Tibial artery (tissue), 4 donors: ENCODE measurements around the gene C6orf15.

Experiments used
- DNase-seq, 2 donors: peaks; one replicate each; pipeline ENCODE4 v3.0.0-alpha.2; 2019
- H3K27ac ChIP-seq, 2 donors: fragments of 200-600 bp; sonication (generic) in 1 of 2; 1 replicate in 1 of 2; 2 replicates in 1 of 2; pipeline ENCODE4 v1.5.1; 2018 to 2019; ENCODE audit warnings: mild to moderate bottlenecking in 1 of 2
- H3K27me3 ChIP-seq, 2 donors: fragments of 200-600 bp; sonication (generic) in 1 of 2; one replicate each; pipeline versions ENCODE4 v1.5.1 to v1.6.0; 2016 to 2019
- H3K36me3 ChIP-seq, 3 donors: fragments of 200-600 bp; sonication (generic) in 2 of 3; one replicate each; pipeline ENCODE4 v1.5.1; 2016 to 2019; ENCODE audit warnings: mild to moderate bottlenecking in 2 of 3
- H3K4me1 ChIP-seq, 4 donors: fragments of 200-600 bp; sonication (generic) in 2 of 4; 1 replicate in 3 of 4; 2 replicates in 1 of 4; pipeline ENCODE4 v1.5.1; 2016 to 2019
- H3K4me3 ChIP-seq, 2 donors: fragments of 200-600 bp; sonication (generic) in 1 of 2; 1 replicate in 1 of 2; 2 replicates in 1 of 2; pipeline ENCODE4 v1.5.1; 2018 to 2019; ENCODE audit warnings: mild to moderate bottlenecking in 2 of 2
- H3K9me3 ChIP-seq, 3 donors: fragments of 200-600 bp; sonication (generic) in 1 of 3; one replicate each; pipeline ENCODE4 v1.5.1; 2016 to 2019
- intact Hi-C: fragments of 100-400 bp; cut with DNase I; formaldehyde crosslinking; loops from one replicate; pipeline ENCODE4 v1.15.0; 2023; ENCODE audit warnings: low total_unique reads
- TF ChIP-seq, protein P1 (sequence below), 2 experiments: fragments of 200-600 bp in 1 of 2; fragments of 450-650 bp in 1 of 2; IDR thresholded peaks; one replicate each; pipeline ENCODE4 v1.5.1; 2017 to 2019; ENCODE audit warnings: antibody characterized with exemption in 2 of 2, mild to moderate bottlenecking in 1 of 2, moderate library complexity in 1 of 2

Gene C6orf15

DNA sequence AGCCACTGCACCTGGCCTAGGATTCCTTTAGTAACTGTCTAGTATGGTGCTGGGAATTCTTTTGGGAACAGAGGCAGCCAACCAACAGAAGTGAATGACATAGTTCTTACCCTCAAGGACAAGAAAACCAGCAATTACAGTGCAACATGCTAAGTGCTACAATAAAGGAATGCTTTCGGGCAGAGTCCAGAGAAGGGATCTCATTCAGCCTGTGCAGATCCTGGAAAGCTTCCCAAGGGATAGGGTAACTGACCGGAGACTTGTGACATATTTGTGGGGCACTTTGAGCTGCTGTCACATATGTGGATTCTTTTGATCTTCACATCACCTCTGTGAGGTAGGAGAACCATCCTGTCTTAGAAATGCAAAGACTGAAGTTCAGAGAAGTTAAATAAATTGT, 46.8 kb downstream of the C6orf15 start:
- no peaks in the 10 kb centered on the region for H3K9me3 ChIP-seq
- no peak for DNase-seq
- TF ChIP-seq, protein P1, sequence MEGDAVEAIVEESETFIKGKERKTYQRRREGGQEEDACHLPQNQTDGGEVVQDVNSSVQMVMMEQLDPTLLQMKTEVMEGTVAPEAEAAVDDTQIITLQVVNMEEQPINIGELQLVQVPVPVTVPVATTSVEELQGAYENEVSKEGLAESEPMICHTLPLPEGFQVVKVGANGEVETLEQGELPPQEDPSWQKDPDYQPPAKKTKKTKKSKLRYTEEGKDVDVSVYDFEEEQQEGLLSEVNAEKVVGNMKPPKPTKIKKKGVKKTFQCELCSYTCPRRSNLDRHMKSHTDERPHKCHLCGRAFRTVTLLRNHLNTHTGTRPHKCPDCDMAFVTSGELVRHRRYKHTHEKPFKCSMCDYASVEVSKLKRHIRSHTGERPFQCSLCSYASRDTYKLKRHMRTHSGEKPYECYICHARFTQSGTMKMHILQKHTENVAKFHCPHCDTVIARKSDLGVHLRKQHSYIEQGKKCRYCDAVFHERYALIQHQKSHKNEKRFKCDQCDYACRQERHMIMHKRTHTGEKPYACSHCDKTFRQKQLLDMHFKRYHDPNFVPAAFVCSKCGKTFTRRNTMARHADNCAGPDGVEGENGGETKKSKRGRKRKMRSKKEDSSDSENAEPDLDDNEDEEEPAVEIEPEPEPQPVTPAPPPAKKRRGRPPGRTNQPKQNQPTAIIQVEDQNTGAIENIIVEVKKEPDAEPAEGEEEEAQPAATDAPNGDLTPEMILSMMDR (IDR thresholded peaks at IDR 0.05): no peak
- intact Hi-C loops: no loop called here
- H3K4me3 ChIP-seq: no peak overlapping the region
- no peak overlapping the region for H3K27ac ChIP-seq
- H3K27me3 ChIP-seq: peaks cover 0 to 7% of the 10 kb centered on the region in 2 donors
- H3K36me3 ChIP-seq: no peaks in the 10 kb centered on the region
- no peaks in the 10 kb centered on the region for H3K4me1 ChIP-seq

GRCh38 chr6:31063906-31064435, 48.4 kb downstream of the C6orf15 start:
- no peak for DNase-seq
- Histone ChIP-seq H3K36me3 (no peaks in the 10 kb centered on the region), H3K27me3 (peaks cover 0 to 7% of the 10 kb centered on the region in 2 donors), H3K9me3 (no peaks in the 10 kb centered on the region), H3K4me3 (no peak overlapping the region), H3K27ac (no peak overlapping the region), H3K4me1 (no peaks in the 10 kb centered on the region)
- intact Hi-C loops: no loop called here
- TF ChIP-seq, protein P1 (IDR thresholded peaks at IDR 0.05): no peak
